Kidney epithelial cell (primary cell): ENCODE results near the gene RRBP1. TPM values are rescaled to one million over a fixed set of nuclear protein-coding genes. Genes with fewer than 3 reads are reported as not detected.

Experiments used
- DNase-seq: peaks from one replicate; pipeline ENCODE4 v3.0.0-alpha.2; 2010; ENCODE audit warnings: low read depth
- H3K27me3 ChIP-seq: 2 replicates; pipeline ENCODE4 v1.6.0; 2011; ENCODE audit warnings: low read length; ENCODE audit not compliant: control insufficient read depth, insufficient read depth
- H3K36me3 ChIP-seq: 2 replicates; pipeline ENCODE4 v1.5.1; 2011; ENCODE audit warnings: low read length; ENCODE audit not compliant: control insufficient read depth, insufficient read depth
- H3K4me3 ChIP-seq: 2 replicates; pipeline ENCODE4 v1.5.1; 2011; ENCODE audit warnings: low read depth, mild to moderate bottlenecking, control low read depth, low read length
- total RNA-seq: library from RNA; depleted of rRNA; stranded (reverse); fragments of >200 nt; gene quantifications from 2 replicates; pipeline ENCODE4 v1.2.3, GENCODE V29; 2015
- TF ChIP-seq, protein P1 (sequence below): IDR thresholded peaks from 2 replicates; pipeline ENCODE4 v1.5.1; 2011; ENCODE audit warnings: mild to moderate bottlenecking, moderate library complexity, low read length, control low read depth, inconsistent platforms; ENCODE audit not compliant: insufficient read depth, poor library complexity, severe bottlenecking

Gene RRBP1
- total RNA-seq, 1 donor from 2014 or later, result 98.4 TPM

DNA sequence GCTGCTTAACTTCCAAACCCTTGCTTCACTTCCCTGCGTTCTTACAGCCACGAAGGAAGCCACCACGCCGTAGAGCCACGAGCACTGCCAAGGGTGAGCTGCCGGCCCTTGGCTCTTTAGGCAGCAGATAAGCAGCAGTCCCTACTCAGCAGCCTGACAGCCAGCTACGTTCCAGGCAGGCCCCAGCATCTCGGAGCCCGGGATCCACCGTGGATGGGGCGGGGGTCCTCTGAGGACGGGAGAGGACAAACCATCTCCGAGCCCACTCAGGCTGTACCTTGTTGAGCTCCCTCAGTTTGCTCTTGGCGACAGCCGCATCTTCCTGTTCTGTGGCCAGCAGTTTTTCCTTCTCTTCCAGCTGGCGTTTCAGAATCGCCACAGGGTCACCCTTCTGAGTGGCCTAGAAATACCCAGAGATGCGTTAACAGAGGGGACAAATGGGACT is 40.5 kb downstream of the RRBP1 start:
- Histone ChIP-seq H3K27me3 (no peaks in the 10 kb centered on the region), H3K4me3 (no peak overlapping the region), H3K36me3 (peaks cover 1% of the 10 kb centered on the region)
- DNase-seq, result no peak
- TF ChIP-seq, protein P1, sequence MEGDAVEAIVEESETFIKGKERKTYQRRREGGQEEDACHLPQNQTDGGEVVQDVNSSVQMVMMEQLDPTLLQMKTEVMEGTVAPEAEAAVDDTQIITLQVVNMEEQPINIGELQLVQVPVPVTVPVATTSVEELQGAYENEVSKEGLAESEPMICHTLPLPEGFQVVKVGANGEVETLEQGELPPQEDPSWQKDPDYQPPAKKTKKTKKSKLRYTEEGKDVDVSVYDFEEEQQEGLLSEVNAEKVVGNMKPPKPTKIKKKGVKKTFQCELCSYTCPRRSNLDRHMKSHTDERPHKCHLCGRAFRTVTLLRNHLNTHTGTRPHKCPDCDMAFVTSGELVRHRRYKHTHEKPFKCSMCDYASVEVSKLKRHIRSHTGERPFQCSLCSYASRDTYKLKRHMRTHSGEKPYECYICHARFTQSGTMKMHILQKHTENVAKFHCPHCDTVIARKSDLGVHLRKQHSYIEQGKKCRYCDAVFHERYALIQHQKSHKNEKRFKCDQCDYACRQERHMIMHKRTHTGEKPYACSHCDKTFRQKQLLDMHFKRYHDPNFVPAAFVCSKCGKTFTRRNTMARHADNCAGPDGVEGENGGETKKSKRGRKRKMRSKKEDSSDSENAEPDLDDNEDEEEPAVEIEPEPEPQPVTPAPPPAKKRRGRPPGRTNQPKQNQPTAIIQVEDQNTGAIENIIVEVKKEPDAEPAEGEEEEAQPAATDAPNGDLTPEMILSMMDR, result no peak

DNA sequence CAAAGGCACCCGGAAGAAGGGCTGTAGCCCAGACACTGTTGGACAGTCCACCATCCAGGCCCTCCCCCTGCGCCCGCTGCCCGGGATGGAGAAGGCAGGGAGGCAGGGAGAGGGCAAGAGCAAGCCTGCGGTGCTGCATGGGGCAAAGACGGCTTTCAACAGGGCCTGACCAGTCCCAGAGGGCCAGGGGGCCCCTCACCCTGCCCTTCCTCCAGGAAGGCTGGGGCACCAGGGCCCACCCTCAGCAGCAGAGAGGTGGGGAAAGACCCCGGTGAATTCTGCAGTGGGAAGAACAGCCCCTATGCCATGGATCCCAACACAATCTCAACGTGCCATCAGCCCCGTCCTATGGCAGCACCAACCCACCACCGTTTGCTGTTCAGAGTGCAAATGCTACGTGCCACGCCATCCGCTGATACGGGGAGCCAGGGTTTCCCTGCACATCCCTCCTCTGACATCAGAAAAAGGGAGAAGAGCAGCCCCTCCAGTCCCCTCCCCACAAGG is 41.1 kb downstream of the RRBP1 start:
- no peak for DNase-seq
- Histone ChIP-seq H3K36me3 (peaks cover 1% of the 10 kb centered on the region), H3K4me3 (no peak overlapping the region), H3K27me3 (no peaks in the 10 kb centered on the region)
- TF ChIP-seq, protein P1, result no peak

DNA sequence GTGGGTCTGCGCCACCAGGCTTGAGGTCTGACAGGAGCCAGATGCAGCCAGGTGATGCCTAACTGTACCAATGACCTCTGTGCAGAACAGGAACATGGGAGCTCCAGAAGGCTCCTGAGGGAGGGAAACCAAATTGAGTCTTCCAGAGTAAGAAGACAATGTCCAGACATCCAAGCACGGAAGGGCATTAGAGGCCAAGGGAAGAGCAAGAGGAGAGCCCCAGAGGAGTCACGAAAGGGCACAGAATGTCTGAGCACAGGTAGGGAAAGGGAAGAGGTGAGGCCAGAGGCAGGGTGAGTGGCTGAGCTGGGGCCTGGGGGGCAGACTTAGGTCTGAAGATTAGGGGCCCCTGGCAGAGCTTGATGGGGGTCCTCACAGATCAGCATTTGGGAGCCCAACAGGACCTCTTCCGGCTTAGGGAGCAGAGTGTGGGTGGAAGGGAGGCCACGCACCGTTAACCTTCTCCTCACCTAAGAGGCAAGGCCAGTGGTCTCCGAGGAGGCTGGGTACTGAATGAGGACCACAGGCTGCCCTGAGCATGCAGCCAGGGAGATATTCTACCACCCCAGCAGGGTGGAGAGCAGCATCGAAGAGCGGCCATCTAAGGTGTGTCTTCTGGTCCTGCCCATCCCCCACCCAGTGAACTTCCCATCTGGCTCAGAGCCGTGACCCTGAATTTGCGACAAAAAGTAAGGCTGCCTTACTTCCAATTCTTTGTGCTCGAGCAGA is 41.7 kb downstream of the RRBP1 start:
- H3K27me3 ChIP-seq, result no peaks in the 10 kb centered on the region
- H3K36me3 ChIP-seq, result peaks cover 1% of the 10 kb centered on the region
- H3K4me3 ChIP-seq, result no peak overlapping the region
- TF ChIP-seq, protein P1, result no peak
- DNase-seq, result no peak

DNA sequence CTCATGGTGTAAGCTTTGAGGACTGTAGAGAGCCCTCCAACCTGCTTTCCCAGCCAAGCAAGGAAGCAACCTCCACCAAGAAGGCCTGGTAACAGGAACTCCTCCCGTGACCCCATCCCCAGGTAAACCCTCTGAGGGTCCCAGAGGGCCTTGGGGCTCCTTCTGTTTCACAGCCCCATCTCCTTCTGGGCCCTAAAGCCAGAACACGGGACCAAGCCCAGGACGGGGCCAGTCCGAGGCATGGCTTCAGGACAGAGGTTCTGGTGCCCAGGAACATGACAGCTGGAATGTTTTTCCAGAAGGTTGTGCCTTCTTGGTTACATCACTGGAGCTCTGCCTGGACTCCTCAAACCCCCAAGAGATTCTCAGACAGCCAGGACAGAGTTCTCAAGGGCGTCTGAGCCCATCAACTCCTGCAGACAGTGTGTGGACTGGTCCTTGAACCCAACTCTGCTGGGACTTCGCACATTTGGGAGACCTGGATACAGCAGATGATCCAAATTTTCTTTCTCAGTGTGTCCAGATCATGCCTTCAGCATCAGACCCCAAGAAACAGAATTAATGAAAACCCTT is 43.1 kb downstream of the RRBP1 start:
- TF ChIP-seq, protein P1, result no peak
- Histone ChIP-seq H3K4me3 (no peak overlapping the region), H3K36me3 (peaks cover 1% of the 10 kb centered on the region), H3K27me3 (no peaks in the 10 kb centered on the region)
- DNase-seq, result no peak

DNA sequence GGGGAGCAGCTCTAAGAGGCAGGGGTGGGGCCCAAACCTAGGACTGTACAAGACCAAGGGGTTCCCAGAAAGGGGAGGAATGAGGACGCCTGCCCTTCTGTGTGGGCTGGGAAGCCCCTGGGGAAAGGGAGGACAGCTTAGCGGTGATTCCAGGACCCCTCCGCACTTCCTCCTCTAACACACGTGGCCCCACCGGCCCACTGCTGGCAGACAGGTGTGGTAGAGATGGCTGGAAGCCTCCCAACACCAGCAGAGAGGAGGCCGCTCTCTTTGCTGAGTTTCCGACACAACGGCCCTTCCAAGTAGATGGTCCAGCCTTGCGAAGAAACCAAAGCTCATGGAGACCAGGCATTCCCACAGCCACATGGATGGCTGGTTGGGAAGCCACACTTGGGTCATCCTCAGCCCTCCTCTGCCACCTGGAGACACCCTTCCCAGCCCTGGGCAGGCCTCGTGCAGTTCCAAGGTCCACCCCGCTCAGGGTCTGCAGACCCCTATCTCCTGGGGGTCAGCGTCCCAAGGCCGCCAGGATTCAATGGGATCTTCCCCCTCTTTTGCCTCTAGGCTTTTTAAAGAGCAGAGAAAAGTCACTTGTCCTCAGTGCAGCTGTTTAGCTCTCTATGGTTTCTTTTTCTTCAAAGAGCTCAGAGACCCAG is 43.9 kb downstream of the RRBP1 start:
- Histone ChIP-seq H3K36me3 (peaks cover 1% of the 10 kb centered on the region), H3K27me3 (no peaks in the 10 kb centered on the region), H3K4me3 (no peak overlapping the region)
- no peak for DNase-seq
- TF ChIP-seq, protein P1, result no peak
